ENCODE measurements around the gene CNR2. TPM values are rescaled to one million over a fixed set of nuclear protein-coding genes. Genes with fewer than 3 reads are reported as not detected.

CNR2 gene
- total RNA-seq, 1 experiment from 2014 or later: not detected

DNA sequence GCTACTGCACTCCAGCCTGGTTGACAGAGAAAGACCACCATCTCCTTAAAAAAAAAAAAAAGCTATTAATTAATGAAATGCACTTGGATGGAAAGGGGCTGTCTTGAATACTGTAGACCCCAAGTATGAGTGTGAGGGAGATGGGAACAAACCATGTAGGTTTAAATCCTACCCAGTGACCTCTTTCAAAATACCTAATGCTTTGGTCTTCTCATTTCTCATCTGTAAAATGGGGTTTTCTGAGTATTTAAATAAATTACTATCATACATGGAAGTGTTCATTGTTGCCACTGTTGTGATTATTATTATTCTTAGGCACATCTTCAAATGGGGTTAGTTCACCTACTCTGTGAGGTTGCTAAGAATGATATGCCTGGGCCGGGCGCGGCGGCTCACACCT is 27.9 kb downstream of the CNR2 start:
- no peak overlapping the region for H3T11ph ChIP-seq (ENCODE audit: low read length)
- H4K8ac ChIP-seq (replicated peaks; ENCODE audit: insufficient read length, low read depth, low read length): no peak overlapping the region
- no peaks in the 10 kb centered on the region for H3K27me3 ChIP-seq (ENCODE audit: insufficient read depth, low read length)
- no peak overlapping the region for H2BK12ac ChIP-seq (ENCODE audit: insufficient read length, low read depth, low read length)
- no peaks in the 10 kb centered on the region for H3K79me2 ChIP-seq (ENCODE audit: insufficient read depth, low read length)
- H2AK5ac ChIP-seq (ENCODE audit: insufficient read length, low read length): no peak overlapping the region
- no peak overlapping the region for H4K5ac ChIP-seq (ENCODE audit: insufficient read length, low read depth, low read length)
- no peak overlapping the region for H3K27ac Mint-ChIP-seq
- no peak overlapping the region for H3K27ac ChIP-seq (ENCODE audit: insufficient read length, low read depth, low read length)
- no peak overlapping the region for H2BK5ac ChIP-seq (ENCODE audit: insufficient read length, low read length)
- no peak overlapping the region for H2BK15ac ChIP-seq (ENCODE audit: low read depth, low read length)
- no peak overlapping the region for H2BK120ac ChIP-seq (ENCODE audit: low read depth, low read length, poor library complexity, severe bottlenecking)
- no peak overlapping the region for H4K91ac ChIP-seq (ENCODE audit: insufficient read length, low read depth, low read length)
- no peak overlapping the region for H3K4me2 ChIP-seq (ENCODE audit: insufficient read depth, insufficient read length, low read length)
- no peak overlapping the region for H3K23ac ChIP-seq (ENCODE audit: insufficient read length, low read depth, low read length)
- no peak overlapping the region for H3K4ac ChIP-seq (ENCODE audit: low read depth, low read length)
- H2AFZ ChIP-seq (ENCODE audit: low read length): no peak overlapping the region
- H3K18ac ChIP-seq (ENCODE audit: insufficient read length, low read depth, low read length): no peak overlapping the region
- no peaks in the 10 kb centered on the region for H3K4me1 Mint-ChIP-seq
- DNase-seq: no peak
- H3K23me2 ChIP-seq (ENCODE audit: insufficient read length, low read depth, low read length, poor library complexity, severe bottlenecking): no peaks in the 10 kb centered on the region
- H3K14ac ChIP-seq (ENCODE audit: insufficient read depth, low read length): no peak overlapping the region
- H3K27me3 Mint-ChIP-seq (ENCODE audit: low read depth): peaks cover 1% of the 10 kb centered on the region
- peaks cover 0 to 1% of the 10 kb centered on the region in 2 experiments; a peak in 1 of 5 replicates for H3K9me3 Mint-ChIP-seq
- no peaks in the 10 kb centered on the region for H3K9me3 ChIP-seq (ENCODE audit: control insufficient read depth, low read depth, low read length)
- no peaks in the 10 kb centered on the region for H4K20me1 ChIP-seq (ENCODE audit: control insufficient read depth, insufficient read depth, insufficient read length)
- no CpG with 5 or more reads among the region's 4 CpGs for WGBS (ENCODE audit: extremely low coverage, insufficient read length, low lambda C conversion rate)
- TF ChIP-seq, protein P1, sequence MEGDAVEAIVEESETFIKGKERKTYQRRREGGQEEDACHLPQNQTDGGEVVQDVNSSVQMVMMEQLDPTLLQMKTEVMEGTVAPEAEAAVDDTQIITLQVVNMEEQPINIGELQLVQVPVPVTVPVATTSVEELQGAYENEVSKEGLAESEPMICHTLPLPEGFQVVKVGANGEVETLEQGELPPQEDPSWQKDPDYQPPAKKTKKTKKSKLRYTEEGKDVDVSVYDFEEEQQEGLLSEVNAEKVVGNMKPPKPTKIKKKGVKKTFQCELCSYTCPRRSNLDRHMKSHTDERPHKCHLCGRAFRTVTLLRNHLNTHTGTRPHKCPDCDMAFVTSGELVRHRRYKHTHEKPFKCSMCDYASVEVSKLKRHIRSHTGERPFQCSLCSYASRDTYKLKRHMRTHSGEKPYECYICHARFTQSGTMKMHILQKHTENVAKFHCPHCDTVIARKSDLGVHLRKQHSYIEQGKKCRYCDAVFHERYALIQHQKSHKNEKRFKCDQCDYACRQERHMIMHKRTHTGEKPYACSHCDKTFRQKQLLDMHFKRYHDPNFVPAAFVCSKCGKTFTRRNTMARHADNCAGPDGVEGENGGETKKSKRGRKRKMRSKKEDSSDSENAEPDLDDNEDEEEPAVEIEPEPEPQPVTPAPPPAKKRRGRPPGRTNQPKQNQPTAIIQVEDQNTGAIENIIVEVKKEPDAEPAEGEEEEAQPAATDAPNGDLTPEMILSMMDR (conservative IDR thresholded peaks at IDR 0.05): no peak
- no peak overlapping the region for H3K4me3 Mint-ChIP-seq
- no peak overlapping the region for H2BK20ac ChIP-seq (ENCODE audit: low read depth, low read length, poor library complexity, severe bottlenecking)
- H3K36me3 Mint-ChIP-seq (ENCODE audit: insufficient read depth in 1 of 3, low read depth in 3 of 3): no peaks in the 10 kb centered on the region
- no peak overlapping the region for H3K56ac ChIP-seq (ENCODE audit: insufficient read length, low read depth, low read length)
- H3K4me1 ChIP-seq (ENCODE audit: insufficient read depth, low read length): no peaks in the 10 kb centered on the region
- no peaks in the 10 kb centered on the region for H3K79me1 ChIP-seq (ENCODE audit: insufficient read depth, low read depth, low read length, poor library complexity, severe bottlenecking)
- no peak overlapping the region for H3K9ac ChIP-seq (ENCODE audit: extremely low read depth, insufficient read length, low read length)
